Small intestine (tissue), 7 donors: Measurements from ENCODE around the gene ZNF277. TPM values are rescaled to one million over a fixed set of nuclear protein-coding genes. Genes with fewer than 3 reads are reported as not detected.

Source experiments
- DNase-seq, 2 donors: peaks; one replicate each; pipeline versions ENCODE4 v3.0.0 to v3.0.0-alpha.2; 2013
- FAIRE-seq: peaks from 2 replicates; lab custom pipeline; 2012; peaks lifted over from hg19 to GRCh38; lab: Jason Lieb, UNC
- H3K27ac ChIP-seq, 3 donors: one replicate each; pipeline ENCODE4 v1.5.1; 2013; ENCODE audit warnings: low read length in 2 of 3, mild to moderate bottlenecking in 2 of 3, control low read depth in 1 of 3, inconsistent platforms in 1 of 3, low read depth in 1 of 3, moderate library complexity in 1 of 3
- H3K27me3 ChIP-seq, 3 donors: one replicate each; pipeline ENCODE4 v1.6.1; 2013; ENCODE audit warnings: low read length in 3 of 3, inconsistent platforms in 1 of 3; ENCODE audit not compliant: control insufficient read depth in 3 of 3, insufficient read depth in 3 of 3
- H3K36me3 ChIP-seq, 3 donors: one replicate each; pipeline ENCODE4 v1.6.1; 2013; ENCODE audit warnings: low read length in 3 of 3, inconsistent platforms in 1 of 3, low read depth in 1 of 3, mild to moderate bottlenecking in 1 of 3, moderate library complexity in 1 of 3; ENCODE audit not compliant: control insufficient read depth in 3 of 3, insufficient read depth in 2 of 3
- H3K4me1 ChIP-seq, 3 donors: one replicate each; pipeline ENCODE4 v1.6.1; 2013; ENCODE audit warnings: low read length in 2 of 3, inconsistent platforms in 1 of 3, low read depth in 1 of 3, mild to moderate bottlenecking in 1 of 3, moderate library complexity in 1 of 3; ENCODE audit not compliant: control insufficient read depth in 3 of 3, insufficient read depth in 2 of 3
- H3K4me3 ChIP-seq, 3 donors: one replicate each; pipeline ENCODE4 v1.5.1; 2013; ENCODE audit warnings: low read length in 3 of 3, control low read depth in 1 of 3, inconsistent platforms in 1 of 3, low read depth in 1 of 3, mild to moderate bottlenecking in 1 of 3, moderate library complexity in 1 of 3
- H3K9me3 ChIP-seq, 2 donors: one replicate each; pipeline ENCODE4 v1.6.1; 2013; ENCODE audit warnings: low read depth in 1 of 2, low read length in 1 of 2; ENCODE audit not compliant: control insufficient read depth in 2 of 2, insufficient read depth in 1 of 2
- WGBS, 3 donors: extraction: QIAGEN DNeasy Blood & Tissue Kit; methylation state at CpG; one replicate each; pipeline ENCODE4 v1.1.7; 2013; 5-methylcytosine and 5-hydroxymethylcytosine counted together
- polyA plus RNA-seq, 4 donors: library from polyadenylated mRNA; stranded (reverse) in 3 of 4; unstranded in 1 of 4; fragments of 200-250 nt in 3 of 4; fragments of 120-200 nt in 1 of 4; gene quantifications; one replicate each; pipeline versions ENCODE4 v1.2.1 to v1.2.3, GENCODE V29; 2013
- donor health status: healthy with polysubstance abuse.
- donor health status: control.
- donor health status: control.
- donor health status: Bipolar disorder and iron deficiency.
- donor health status: healthy.

Gene ZNF277
- polyA plus RNA-seq, 4 donors = 15.8 to 27.2 (median 24.9) TPM

DNA sequence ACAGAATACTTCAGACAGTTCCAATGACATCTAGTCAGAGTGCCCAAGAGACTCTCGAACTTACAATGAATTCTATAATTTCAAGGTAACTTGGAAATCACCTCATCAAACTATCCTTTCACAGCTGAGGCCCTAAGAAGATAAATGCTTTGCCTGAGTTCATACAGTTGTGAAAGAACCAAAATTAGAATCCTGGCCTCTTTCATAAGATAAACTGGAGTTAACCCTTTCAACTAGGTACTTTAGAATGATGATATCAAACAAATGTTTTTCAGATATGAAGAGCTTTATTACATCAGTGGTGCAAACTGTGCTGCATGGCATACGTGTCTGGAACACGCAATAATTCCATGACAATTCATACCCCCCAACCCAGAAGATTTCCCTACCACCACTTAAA, 18.2 kb upstream of the ZNF277 start:
- H3K36me3 ChIP-seq = no peaks in the 10 kb centered on the region
- FAIRE-seq (no peak), DNase-seq (no peak)
- H3K9me3 ChIP-seq = peaks cover 0 to under 1% of the 10 kb centered on the region in 2 donors
- no peak overlapping the region for H3K4me3 ChIP-seq
- no peak overlapping the region for H3K27ac ChIP-seq
- H3K4me1 ChIP-seq = no peaks in the 10 kb centered on the region
- H3K27me3 ChIP-seq = no peaks in the 10 kb centered on the region
- 86 to 87% (median 87%) methylated on average over 3 of the region's 3 CpGs for WGBS, 3 donors

GRCh38 chr7:112189691-112190090, 16.8 kb upstream of the ZNF277 start:
- peaks cover 0 to 6% of the 10 kb centered on the region in 2 donors for H3K9me3 ChIP-seq
- DNase-seq = no peak
- FAIRE-seq = no peak
- H3K4me3 ChIP-seq = no peak overlapping the region
- no peak overlapping the region for H3K27ac ChIP-seq
- 86 to 92% (median 90%) methylated on average over 5 of the region's 5 CpGs for WGBS, 3 donors
- no peaks in the 10 kb centered on the region for H3K4me1 ChIP-seq
- H3K36me3 ChIP-seq = no peaks in the 10 kb centered on the region
- no peaks in the 10 kb centered on the region for H3K27me3 ChIP-seq

GRCh38 chr7:112190120-112190519, 16.4 kb upstream of the ZNF277 start:
- peaks cover 0 to 6% of the 10 kb centered on the region in 2 donors for H3K9me3 ChIP-seq
- WGBS, 3 donors = 77 to 92% (median 87%) methylated on average over 2 of the region's 2 CpGs
- no peaks in the 10 kb centered on the region for H3K4me1 ChIP-seq
- no peaks in the 10 kb centered on the region for H3K27me3 ChIP-seq
- H3K4me3 ChIP-seq = no peak overlapping the region
- FAIRE-seq = no peak
- no peak for DNase-seq
- H3K27ac ChIP-seq = no peak overlapping the region
- H3K36me3 ChIP-seq = no peaks in the 10 kb centered on the region

DNA sequence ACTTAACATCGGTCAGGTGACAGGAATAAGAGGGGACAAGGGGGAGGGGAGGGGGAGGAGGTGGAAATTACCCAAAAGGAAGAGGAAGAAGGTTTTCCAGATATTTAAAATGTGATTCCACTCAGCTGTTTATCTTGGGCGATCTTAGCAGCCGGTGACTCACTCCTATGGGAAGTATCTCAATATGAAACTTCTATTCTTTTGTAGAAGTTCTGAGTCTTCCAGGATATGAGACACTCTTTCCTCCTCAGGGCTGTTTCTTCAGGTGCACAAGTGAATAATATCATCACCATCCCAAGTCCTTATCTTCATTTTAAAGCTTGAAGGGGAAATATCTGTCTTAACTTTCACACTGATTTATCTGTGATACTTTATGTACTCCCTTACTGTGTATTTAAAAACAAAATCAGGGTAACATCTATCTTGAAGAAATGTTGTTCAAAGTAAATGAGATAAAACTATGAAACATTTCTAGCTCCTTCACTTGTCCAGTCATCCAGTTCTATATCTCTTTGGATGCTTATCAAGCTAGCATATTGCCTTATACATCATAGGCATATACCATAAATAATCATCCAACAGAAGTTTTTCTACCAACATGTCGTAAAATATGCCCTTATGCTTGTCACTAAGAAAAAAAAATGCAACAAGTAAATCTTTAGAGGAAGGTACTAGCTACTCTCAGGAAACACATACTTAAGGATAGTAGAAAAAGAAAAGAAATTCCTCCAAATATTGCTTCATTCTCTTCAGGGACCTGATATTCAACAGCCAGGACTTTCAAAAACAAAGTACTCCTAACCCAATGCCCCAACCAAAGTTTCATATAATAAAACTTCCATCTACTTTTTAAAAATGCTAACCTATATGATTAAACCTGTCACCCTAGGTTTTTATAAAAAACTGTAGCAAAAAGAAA, 14.0 kb upstream of the ZNF277 start:
- no peak overlapping the region for H3K27ac ChIP-seq
- no peaks in the 10 kb centered on the region for H3K36me3 ChIP-seq
- H3K27me3 ChIP-seq = no peaks in the 10 kb centered on the region
- H3K9me3 ChIP-seq = peaks cover 0 to 6% of the 10 kb centered on the region in 2 donors
- WGBS, 3 donors = 66 to 73% (median 67%) methylated on average over 4 of the region's 4 CpGs
- FAIRE-seq (peak; percentile 15), DNase-seq (no peak)
- no peak overlapping the region for H3K4me3 ChIP-seq
- H3K4me1 ChIP-seq = no peaks in the 10 kb centered on the region

DNA sequence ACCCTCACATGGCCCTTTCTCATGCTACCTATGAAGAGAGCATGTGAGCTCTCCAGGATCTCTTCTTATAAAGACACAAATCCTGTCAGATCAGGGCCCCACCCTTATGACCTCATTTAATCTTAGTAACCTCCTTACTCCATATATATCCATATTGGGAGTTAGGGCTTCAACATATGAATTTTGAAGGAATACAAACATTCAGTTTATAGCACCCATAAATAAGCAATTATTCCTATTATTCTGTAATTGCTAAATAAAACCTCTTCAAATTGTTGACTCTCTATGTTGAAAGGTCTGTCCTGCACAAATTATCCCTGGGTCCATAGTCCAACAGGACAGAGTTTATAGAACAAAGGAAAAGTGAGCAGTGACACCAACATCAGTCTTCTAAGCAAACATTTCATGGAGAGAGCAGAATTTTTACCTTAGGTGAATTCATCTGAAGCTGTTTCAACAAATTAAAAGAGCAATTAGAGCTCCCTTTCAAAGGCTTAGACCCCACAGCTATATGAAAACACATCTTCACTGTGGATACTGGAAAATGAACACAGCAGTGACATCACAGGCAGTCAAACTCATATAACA, 12.5 kb upstream of the ZNF277 start:
- no peak for DNase-seq
- Histone ChIP-seq H3K9me3 (peaks cover 0 to 6% of the 10 kb centered on the region in 2 donors), H3K36me3 (no peaks in the 10 kb centered on the region), H3K4me1 (no peaks in the 10 kb centered on the region), H3K4me3 (no peak overlapping the region), H3K27me3 (no peaks in the 10 kb centered on the region), H3K27ac (no peak overlapping the region)
- no peak for FAIRE-seq

DNA sequence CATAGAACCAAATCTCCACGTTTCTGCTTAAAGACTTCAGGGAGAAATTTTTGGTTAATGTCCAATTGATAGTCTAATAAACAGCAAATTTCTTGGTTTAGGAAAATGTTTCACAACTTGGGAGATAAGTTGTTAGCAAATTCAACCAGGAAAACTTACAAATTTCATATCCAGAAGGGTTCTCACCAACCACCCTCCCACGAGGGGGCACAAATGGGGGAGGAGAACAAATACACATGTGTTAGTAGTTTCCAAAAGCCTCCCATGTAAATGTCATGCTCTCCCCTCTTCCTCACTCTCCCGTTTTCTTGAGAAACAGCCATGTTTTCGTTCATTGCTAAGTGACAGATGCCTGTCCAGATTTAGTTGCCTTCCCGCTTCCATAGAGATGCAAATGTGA, 10.8 kb upstream of the ZNF277 start:
- WGBS, 3 donors = 68 to 76% (median 71%) methylated on average over 5 of the region's 5 CpGs
- no peak for FAIRE-seq
- H3K27ac ChIP-seq = no peak overlapping the region
- no peaks in the 10 kb centered on the region for H3K4me1 ChIP-seq
- no peaks in the 10 kb centered on the region for H3K27me3 ChIP-seq
- no peak overlapping the region for H3K4me3 ChIP-seq
- H3K9me3 ChIP-seq = peaks cover 0 to 6% of the 10 kb centered on the region in 2 donors
- no peaks in the 10 kb centered on the region for H3K36me3 ChIP-seq
- no peak for DNase-seq

DNA sequence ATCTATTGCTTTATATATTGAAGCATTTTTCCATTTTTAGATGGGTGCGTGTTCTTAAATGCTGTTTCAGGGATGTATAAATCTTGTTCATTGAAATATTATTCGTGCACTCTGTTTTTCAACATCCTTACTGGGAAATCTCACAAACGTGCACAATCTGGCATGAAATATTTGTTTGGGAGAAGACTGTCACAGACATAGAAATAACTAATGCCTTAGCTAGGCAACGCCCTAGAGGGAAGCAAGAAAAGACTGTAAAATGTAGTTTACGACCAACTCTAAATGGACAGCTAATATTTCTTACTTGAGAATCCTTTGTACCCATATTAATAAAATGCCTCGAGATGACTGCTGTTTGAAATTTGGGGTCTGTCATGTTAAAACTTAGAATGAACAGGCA, 9.2 kb upstream of the ZNF277 start:
- Histone ChIP-seq H3K4me1 (no peaks in the 10 kb centered on the region), H3K27me3 (no peaks in the 10 kb centered on the region), H3K9me3 (peaks cover 0 to 6% of the 10 kb centered on the region in 2 donors), H3K36me3 (no peaks in the 10 kb centered on the region), H3K4me3 (no peak overlapping the region), H3K27ac (no peak overlapping the region)
- FAIRE-seq (no peak), DNase-seq (no peak)
- WGBS, 3 donors = 75 to 80% (median 80%) methylated on average over 6 of the region's 6 CpGs

DNA sequence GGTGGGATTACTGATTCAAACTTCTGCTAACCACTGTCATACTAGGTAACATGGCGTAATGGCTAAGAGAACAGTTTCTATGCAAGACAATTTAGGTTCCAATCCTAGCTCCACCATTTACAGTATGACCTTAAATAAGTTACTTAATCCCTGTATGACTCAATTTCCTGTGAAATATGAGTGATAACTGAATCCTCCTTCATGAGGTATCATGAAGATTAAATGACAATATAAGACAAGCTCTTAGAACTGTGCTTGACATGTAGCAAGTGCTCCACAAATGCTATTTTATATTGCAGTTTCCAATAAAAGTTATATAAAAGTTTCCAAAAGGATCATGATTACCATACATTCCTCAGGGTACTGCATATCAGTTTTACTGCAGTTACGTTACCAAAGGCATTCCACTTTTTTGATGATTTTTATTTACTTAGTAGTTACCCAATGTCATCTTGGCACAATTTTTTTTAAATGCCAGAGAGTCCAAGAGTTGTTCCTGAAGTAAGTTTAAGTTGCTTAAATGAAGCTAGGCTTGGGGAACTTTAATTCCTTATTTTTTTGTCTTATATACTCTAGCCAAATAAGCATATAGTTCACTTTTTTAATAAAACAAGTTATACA, 7.3 kb upstream of the ZNF277 start:
- no peak overlapping the region for H3K4me3 ChIP-seq
- peaks cover 0 to under 1% (median 0%) of the 10 kb centered on the region in 3 donors for H3K4me1 ChIP-seq
- FAIRE-seq = no peak
- no peak overlapping the region for H3K27ac ChIP-seq
- no peaks in the 10 kb centered on the region for H3K36me3 ChIP-seq
- H3K27me3 ChIP-seq = peaks cover 0 to 4% (median under 1%) of the 10 kb centered on the region in 3 donors
- DNase-seq = no peak
- 78 to 85% (median 79%) methylated on average over 2 of the region's 2 CpGs for WGBS, 3 donors
- no peaks in the 10 kb centered on the region for H3K9me3 ChIP-seq
